HepG2 (cell line): ENCODE measurements around the gene ITIH1. TPM values are rescaled to one million over a fixed set of nuclear protein-coding genes. Genes with fewer than 3 reads are reported as not detected.
A peak's percentile ranks its signal among the peaks of the same experiment; 100 is the strongest.

ENCODE experiments used
- CEBPZ ChIP-seq: IDR thresholded peaks from 2 replicates; pipeline ENCODE4 v1.6.1; 2012; ENCODE audit warnings: low read length, improper control_type of control experiment
- DRAP1 ChIP-seq: IDR thresholded peaks from 2 replicates; pipeline ENCODE4 v1.6.1; 2016; ENCODE audit warnings: missing genetic modification reagents, missing compliant biosample characterization
- ESRRA ChIP-seq: sonication (generic); formaldehyde crosslinking; IDR thresholded peaks from 2 replicates; pipeline ENCODE4 v1.5.1; 2020; ENCODE audit warnings: mild to moderate bottlenecking, low read depth, missing genetic modification reagents
- GATAD2A ChIP-seq: IDR thresholded peaks from 2 replicates; pipeline ENCODE4 v1.6.1; 2016
- IRF2 ChIP-seq: IDR thresholded peaks from 2 replicates; pipeline ENCODE4 v1.6.1; 2018; ENCODE audit warnings: missing genetic modification reagents, missing compliant biosample characterization
- ISX ChIP-seq: sonication (generic); formaldehyde crosslinking; conservative IDR thresholded peaks from 2 replicates; pipeline ENCODE4 v1.5.0; 2020; ENCODE audit warnings: missing genetic modification reagents
- PRMT3 ChIP-seq: sonication (generic); formaldehyde crosslinking; IDR thresholded peaks from 2 replicates; pipeline ENCODE4 v1.8.1; 2022; ENCODE audit warnings: low read depth, mild to moderate bottlenecking, moderate library complexity, missing genetic modification reagents, borderline replicate concordance
- SALL1 ChIP-seq: sonication (generic); formaldehyde crosslinking; IDR thresholded peaks from 2 replicates; pipeline ENCODE4 v1.8.0; 2022; ENCODE audit warnings: mild to moderate bottlenecking, missing genetic modification reagents
- ZC3H4 ChIP-seq: sonication (generic); formaldehyde crosslinking; IDR thresholded peaks from 2 replicates; pipeline ENCODE4 v1.4.0; 2020; ENCODE audit warnings: missing genetic modification reagents, borderline replicate concordance
- ZNF205 ChIP-seq: IDR thresholded peaks from 2 replicates; pipeline ENCODE4 v1.6.1; 2018; ENCODE audit warnings: missing biosample characterization, missing genetic modification reagents
- ZNF230 ChIP-seq: sonication (generic); formaldehyde crosslinking; IDR thresholded peaks from 2 replicates; pipeline ENCODE4 v1.4.0; 2020; ENCODE audit warnings: mild to moderate bottlenecking, missing genetic modification reagents
- ZNF276 ChIP-seq: sonication (generic); formaldehyde crosslinking; IDR thresholded peaks from 2 replicates; pipeline ENCODE4 v1.4.0; 2020; ENCODE audit warnings: mild to moderate bottlenecking, low read depth, missing genetic modification reagents
- ZNF672 ChIP-seq: sonication (generic); formaldehyde crosslinking; IDR thresholded peaks from 2 replicates; pipeline ENCODE4 v1.8.1; 2022; ENCODE audit warnings: missing genetic modification reagents
- ZNF770 ChIP-seq: sonication (generic); formaldehyde crosslinking; IDR thresholded peaks from 2 replicates; pipeline ENCODE4 v1.5.0; 2020; ENCODE audit warnings: mild to moderate bottlenecking, missing genetic modification reagents
- ZNF792 ChIP-seq: IDR thresholded peaks from 2 replicates; pipeline ENCODE4 v1.6.1; 2016
- polyA plus RNA-seq, 8 experiments: library from polyadenylated mRNA; depleted of rRNA in 3 of 8; stranded (reverse) in 7 of 8; unstranded in 1 of 8; fragments of >200 nt; fragmentation: Illumina TruSeq in 4 of 8; extraction: Trizol in 4 of 8; gene quantifications; 2 replicates each; pipeline versions ENCODE4 v1.2.1 to v1.2.3, GENCODE V29; 2011 to 2016; ENCODE audit warnings: low read depth in 4 of 8, missing spikeins in 1 of 8, mixed read lengths in 1 of 8; ENCODE audit not compliant: insufficient read depth in 1 of 8
- total RNA-seq, 5 experiments: library from RNA; depleted of rRNA; stranded (reverse); fragments of >200 nt; fragmentation: Illumina TruSeq; extraction: Trizol; gene quantifications; 2 replicates each; pipeline ENCODE4 v1.2.3, GENCODE V29; 2016; ENCODE audit warnings: low read depth in 1 of 5

ITIH1 gene
- total and polyA plus RNA-seq, 2 of the 13 experiments (the other 11 are each of a cell fraction or from before 2014, with no cell fraction given) = 12.3 to 19.6 TPM

GRCh38 chr3:52786330-52787215, 9.2 kb downstream of the ITIH1 start (continued):
- TF ChIP-seq ZNF230 (CRISPR knock-in tag) (no peak; the same call in 1 of the 2 replicates), GATAD2A (peak; percentile 67; the same call in 1 of the 2 replicates), SALL1 (CRISPR knock-in tag) (peak; percentile 63), ZNF792 (peak; percentile 77; the same call in 1 of the 2 replicates), DRAP1 (CRISPR knock-in tag) (peak; percentile 35; the same call in 1 of the 2 replicates), PRMT3 (CRISPR knock-in tag) (no peak), IRF2 (peak; percentile 71; the same call in 1 of the 2 replicates), ZNF276 (CRISPR knock-in tag) (no peak), ISX (CRISPR knock-in tag) (no peak), ESRRA (CRISPR knock-in tag) (0 out of 2 replicates have a peak, but pooled peaks have one; percentile 68), ZNF770 (CRISPR knock-in tag) (no peak), ZNF672 (no peak), CEBPZ (no peak), ZNF205 (CRISPR knock-in tag) (no peak), ZC3H4 (CRISPR knock-in tag) (no peak)
